GM20000 (cell line): ENCODE results near the gene GRIK1.

ENCODE experiments used
- DNase-seq: peaks from one replicate; pipeline ENCODE4 v3.0.0; 2012; ENCODE audit warnings: low spot score
- TF ChIP-seq, protein P1 (sequence below): IDR thresholded peaks from 2 replicates; pipeline ENCODE4 v1.5.1; 2012; ENCODE audit warnings: mild to moderate bottlenecking, control low read depth; ENCODE audit errors: extremely low read depth, missing control alignments

GRIK1 gene

DNA sequence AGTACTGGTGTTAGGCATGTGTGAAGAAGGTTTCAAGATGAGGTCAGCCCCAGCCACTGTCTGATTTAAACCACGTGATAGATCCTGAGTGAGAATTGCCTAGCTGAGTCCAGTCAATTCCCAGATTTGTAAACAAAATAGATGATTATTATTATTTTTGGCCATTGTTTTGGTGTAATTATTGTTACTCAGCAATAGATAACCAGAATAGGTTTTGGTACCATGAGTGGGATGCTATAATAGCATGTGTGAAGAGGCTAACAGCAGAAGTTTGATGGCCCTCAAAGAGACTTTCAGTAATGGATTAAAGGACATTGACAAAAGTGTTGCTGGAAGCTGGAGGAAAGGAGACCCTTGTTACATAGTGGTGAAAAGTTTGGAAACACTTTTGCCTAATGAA is 426.3 kb downstream of the GRIK1 start:
- TF ChIP-seq, protein P1, sequence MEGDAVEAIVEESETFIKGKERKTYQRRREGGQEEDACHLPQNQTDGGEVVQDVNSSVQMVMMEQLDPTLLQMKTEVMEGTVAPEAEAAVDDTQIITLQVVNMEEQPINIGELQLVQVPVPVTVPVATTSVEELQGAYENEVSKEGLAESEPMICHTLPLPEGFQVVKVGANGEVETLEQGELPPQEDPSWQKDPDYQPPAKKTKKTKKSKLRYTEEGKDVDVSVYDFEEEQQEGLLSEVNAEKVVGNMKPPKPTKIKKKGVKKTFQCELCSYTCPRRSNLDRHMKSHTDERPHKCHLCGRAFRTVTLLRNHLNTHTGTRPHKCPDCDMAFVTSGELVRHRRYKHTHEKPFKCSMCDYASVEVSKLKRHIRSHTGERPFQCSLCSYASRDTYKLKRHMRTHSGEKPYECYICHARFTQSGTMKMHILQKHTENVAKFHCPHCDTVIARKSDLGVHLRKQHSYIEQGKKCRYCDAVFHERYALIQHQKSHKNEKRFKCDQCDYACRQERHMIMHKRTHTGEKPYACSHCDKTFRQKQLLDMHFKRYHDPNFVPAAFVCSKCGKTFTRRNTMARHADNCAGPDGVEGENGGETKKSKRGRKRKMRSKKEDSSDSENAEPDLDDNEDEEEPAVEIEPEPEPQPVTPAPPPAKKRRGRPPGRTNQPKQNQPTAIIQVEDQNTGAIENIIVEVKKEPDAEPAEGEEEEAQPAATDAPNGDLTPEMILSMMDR, result no peak
- DNase-seq, result no peak

DNA sequence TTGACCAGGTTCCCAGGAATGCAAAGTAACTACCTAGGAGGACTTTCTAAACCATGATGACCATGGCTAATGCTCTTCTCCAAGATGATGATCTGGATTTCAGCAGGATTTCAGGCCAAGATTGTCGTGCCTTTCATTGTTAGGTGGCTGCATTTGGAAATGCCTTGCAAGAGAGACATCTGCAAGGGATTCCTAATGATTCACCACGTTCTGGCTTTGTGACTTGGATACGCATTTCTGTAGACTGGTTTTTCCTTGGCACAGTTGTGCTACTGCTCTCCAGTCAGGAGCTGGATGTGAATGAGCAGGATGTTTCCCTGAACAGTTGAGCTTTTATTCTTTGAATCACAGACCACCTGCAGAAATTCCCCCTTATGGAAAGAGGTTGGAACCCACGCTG is 428.7 kb downstream of the GRIK1 start:
- DNase-seq, result no peak
- TF ChIP-seq, protein P1, result no peak

DNA sequence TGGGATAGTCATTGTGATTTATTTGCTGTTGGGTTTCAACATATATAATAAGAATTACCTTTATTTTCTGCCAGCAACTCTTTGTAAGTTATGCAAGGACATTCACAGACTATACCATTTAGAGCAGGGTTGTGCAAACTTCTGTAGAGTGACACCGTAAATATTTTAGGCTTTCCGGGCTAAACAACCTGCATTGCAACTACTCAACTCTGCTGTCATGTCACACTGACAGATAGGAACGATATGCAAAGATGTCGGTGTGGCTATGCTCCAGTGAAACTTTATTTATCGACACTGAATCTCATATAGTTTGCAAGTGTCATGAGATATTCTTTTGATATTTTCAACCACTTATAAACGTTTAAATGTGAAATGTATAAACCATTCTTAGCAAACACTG is 430.7 kb downstream of the GRIK1 start:
- TF ChIP-seq, protein P1, result no peak
- DNase-seq, result no peak

DNA sequence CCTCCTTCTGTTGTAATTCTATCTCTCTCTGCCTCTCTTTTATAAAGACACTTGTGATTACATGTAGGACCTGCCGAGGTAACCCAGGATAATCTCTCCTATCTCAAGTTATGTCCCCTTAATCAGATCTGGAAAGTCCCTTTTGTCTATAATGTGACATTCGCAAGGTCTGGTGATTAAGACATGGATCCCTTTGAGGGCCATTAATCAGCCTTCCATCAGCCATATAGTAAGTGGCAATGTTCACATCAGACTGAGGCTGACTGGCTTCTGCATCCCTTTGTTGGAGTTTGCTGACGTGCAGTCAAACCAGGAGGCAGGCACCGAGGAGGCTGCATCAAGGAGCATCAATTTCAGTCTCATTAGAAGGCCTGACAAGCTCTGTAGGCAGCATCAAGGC is 431.5 kb downstream of the GRIK1 start:
- TF ChIP-seq, protein P1, result no peak

DNA sequence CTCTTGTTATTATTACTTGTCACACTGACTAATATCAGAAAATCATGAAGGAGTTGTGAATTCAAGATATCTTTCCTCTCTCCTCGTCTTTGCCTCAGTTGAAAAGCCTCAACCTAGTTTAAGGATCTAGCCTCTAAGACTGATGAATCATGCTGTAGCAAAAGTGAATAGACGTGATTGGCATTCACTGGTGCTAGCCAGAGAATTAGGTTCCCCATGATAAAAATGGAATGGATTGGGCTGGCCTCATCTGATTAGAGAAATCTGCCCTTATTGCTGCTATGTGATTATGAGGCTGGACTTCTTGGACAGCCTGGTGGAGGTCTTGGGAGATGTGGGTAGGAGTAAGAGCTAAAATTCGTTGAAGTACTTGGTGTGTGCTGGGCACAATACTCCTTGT is 432.8 kb downstream of the GRIK1 start:
- DNase-seq, result no peak
- TF ChIP-seq, protein P1, result no peak

More for the DNA sequence above, 431.5 kb downstream of the GRIK1 start:
- DNase-seq, result no peak

DNA sequence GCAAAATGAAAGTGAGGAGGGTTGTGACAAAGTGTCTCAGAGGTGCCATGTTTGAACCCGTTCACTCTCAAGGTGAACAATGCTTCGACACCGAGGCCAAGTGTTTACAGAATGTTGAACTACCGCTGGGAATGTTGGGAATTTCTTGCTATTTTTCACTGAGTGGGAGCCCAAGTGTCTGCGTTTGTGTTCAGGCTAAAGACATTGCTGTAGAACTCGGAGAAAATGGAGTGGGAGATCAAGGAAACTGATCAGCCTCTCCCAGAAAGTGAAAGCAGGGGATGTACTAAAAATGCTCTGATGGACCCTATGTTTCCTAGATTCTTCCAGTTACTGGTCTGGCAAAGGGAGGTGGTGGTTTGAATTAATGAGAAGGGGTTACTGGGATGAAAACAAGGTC is 433.6 kb downstream of the GRIK1 start:
- no peak for DNase-seq
- TF ChIP-seq, protein P1, result no peak

DNA sequence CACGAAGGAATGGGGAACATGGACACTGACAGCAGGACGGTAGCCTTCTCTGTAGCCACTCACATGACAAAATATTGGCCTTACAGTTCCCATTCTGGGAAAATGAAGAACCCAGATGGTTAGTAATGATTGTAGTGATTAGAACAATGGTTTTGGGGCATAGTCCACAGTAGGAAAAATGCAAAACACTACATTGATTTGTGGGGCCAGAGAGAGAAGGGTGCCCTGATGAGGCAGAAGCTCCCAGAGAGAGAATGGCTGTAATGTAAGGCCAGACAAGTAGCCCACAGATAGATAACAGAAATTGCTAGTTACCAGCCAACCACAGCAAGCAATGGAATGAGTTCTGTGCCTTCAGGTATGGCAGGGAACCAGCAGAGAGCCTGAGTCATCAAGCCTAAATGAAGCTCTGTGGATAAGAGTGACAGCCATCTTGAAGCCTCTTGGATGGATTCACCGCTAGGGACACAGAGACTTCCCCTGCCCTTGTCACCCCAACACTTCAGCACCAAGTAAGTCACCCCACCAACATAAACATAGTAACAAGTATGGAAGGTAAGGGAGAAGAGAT is 435.0 kb downstream of the GRIK1 start:
- DNase-seq, result no peak
- TF ChIP-seq, protein P1, result no peak
